Ovary (tissue), 9 donors: ENCODE measurements around the gene JPT2. TPM values are rescaled to one million over a fixed set of nuclear protein-coding genes. Genes with fewer than 3 reads are reported as not detected.

Source experiments
- DNase-seq, 5 donors: peaks; one replicate each; pipeline ENCODE4 v3.0.0-alpha.2; 2019 to 2020
- H3K27ac ChIP-seq, 2 donors: fragments of 200-600 bp; one replicate each; pipeline versions ENCODE4 v1.5.1 to v1.8.0; 2019 to 2022
- H3K27me3 ChIP-seq: fragments of 200-600 bp; one replicate; pipeline ENCODE4 v1.8.0; 2022
- H3K36me3 ChIP-seq: fragments of 200-600 bp; sonication (generic); one replicate; pipeline ENCODE4 v1.5.1; 2019
- H3K4me1 ChIP-seq: one replicate; pipeline ENCODE4 v1.8.1; 2013; ENCODE audit warnings: mild to moderate bottlenecking, moderate library complexity; ENCODE audit not compliant: insufficient read depth
- H3K4me3 ChIP-seq: fragments of 200-600 bp; sonication (generic); one replicate; pipeline ENCODE4 v1.5.1; 2017
- H3K9me3 ChIP-seq, 2 donors: fragments of 200-600 bp in 1 of 2; sonication (generic) in 1 of 2; one replicate each; pipeline versions ENCODE4 v1.5.1 to v1.8.1; 2013 to 2019; ENCODE audit warnings: mild to moderate bottlenecking in 1 of 2, moderate library complexity in 1 of 2
- EP300 ChIP-seq: sonication (generic); formaldehyde crosslinking; IDR thresholded peaks from one replicate; pipeline ENCODE4 v1.6.1; 2017; ENCODE audit warnings: antibody characterized with exemption
- POLR2A ChIP-seq: fragments of 450-650 bp; IDR thresholded peaks from one replicate; pipeline ENCODE4 v1.6.1; 2017; ENCODE audit warnings: antibody characterized with exemption, mild to moderate bottlenecking, moderate library complexity
- WGBS, 3 donors: extraction: QIAGEN DNeasy Blood & Tissue Kit in 1 of 3; methylation state at CpG; one replicate each; pipeline versions ENCODE4 v1.1.5 to v1.1.7; 2013 to 2017; 5-methylcytosine and 5-hydroxymethylcytosine counted together
- intact Hi-C, 4 donors: fragments of 100-400 bp; cut with DNase I; formaldehyde crosslinking; loops; one replicate each; pipeline versions ENCODE4 v1.11.0 to v1.15.1; 2022 to 2023
- polyA plus RNA-seq, 2 donors: library from polyadenylated mRNA; stranded (reverse); fragments of 200-250 nt in 1 of 2; fragments of 350-450 nt in 1 of 2; fragmentation: Illumina TruSeq in 1 of 2; extraction: RNeasy Lipid Tissue Mini Kit (QIAGEN cat#74804) in 1 of 2; gene quantifications; one replicate each; pipeline ENCODE4 v1.2.3, GENCODE V29; 2013 to 2014
- total RNA-seq, 7 donors: library from RNA; depleted of rRNA in 2 of 7; stranded (reverse); fragments of >200 nt in 2 of 7; fragmentation: NEBNext Ultra II Directional in 3 of 7; extraction: Animal tissue kit (Norgen Biotek cat#: 25700) in 3 of 7; gene quantifications; one replicate each; pipeline versions ENCODE4 v1.1.0 to v1.2.4, GENCODE V29; 2016 to 2023
- TF ChIP-seq, protein P1 (sequence below), 3 donors: fragments of 450-650 bp in 2 of 3; fragments of 200-600 bp in 1 of 3; IDR thresholded peaks; one replicate each; pipeline versions ENCODE4 v1.5.1 to v1.8.0; 2016 to 2022; ENCODE audit warnings: antibody characterized with exemption in 3 of 3, mild to moderate bottlenecking in 1 of 3
- donor health status: DM: no; HTN: no; CAD: no; lungs with moderate emphysema.
- donor health status: DM: no; HTN: no; CAD: no.
- donor health status: Bipolar disorder and iron deficiency.
- donor health status: DM: yes; HTN: yes; CAD: no.
- donor health status: DM: no; HTN: no; CAD: no.
- donor health status: DM: yes; HTN: yes; CAD: no.

JPT2 gene
- total and polyA plus RNA-seq, 9 donors: 14.4 to 51.8 (median 44.1) TPM

DNA sequence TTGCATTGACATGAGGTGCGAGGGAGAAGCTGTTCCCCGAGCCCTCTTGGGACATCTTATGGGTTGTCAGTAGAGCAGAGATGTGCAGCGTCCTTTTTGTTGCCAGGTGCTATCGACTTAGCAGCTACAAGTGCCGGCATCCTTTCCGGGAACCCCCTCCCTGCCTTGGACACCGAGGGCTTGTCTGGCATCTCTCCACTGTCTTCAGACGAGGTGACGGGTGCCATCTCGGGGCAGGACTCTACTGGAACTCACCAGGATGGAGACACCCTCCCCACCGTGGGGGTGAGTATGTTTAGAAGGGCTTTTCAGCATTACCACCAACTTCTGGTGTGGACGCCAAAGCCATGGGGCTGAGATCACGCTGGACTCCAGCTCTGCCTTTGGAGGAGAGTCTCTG lies 11.8 kb upstream of the JPT2 start:
- Histone ChIP-seq H3K4me1 (no peaks in the 10 kb centered on the region), H3K27ac (no peak overlapping the region), H3K4me3 (no peak overlapping the region), H3K36me3 (no peaks in the 10 kb centered on the region), H3K27me3 (no peaks in the 10 kb centered on the region), H3K9me3 (no peaks in the 10 kb centered on the region)
- intact Hi-C loops: no loop called here
- WGBS, 3 donors: 88 to 91% (median 91%) methylated on average over 13 of the region's 13 CpGs
- DNase-seq: no peak
- TF ChIP-seq POLR2A: no peak
- TF ChIP-seq EP300: no peak
- TF ChIP-seq, protein P1, sequence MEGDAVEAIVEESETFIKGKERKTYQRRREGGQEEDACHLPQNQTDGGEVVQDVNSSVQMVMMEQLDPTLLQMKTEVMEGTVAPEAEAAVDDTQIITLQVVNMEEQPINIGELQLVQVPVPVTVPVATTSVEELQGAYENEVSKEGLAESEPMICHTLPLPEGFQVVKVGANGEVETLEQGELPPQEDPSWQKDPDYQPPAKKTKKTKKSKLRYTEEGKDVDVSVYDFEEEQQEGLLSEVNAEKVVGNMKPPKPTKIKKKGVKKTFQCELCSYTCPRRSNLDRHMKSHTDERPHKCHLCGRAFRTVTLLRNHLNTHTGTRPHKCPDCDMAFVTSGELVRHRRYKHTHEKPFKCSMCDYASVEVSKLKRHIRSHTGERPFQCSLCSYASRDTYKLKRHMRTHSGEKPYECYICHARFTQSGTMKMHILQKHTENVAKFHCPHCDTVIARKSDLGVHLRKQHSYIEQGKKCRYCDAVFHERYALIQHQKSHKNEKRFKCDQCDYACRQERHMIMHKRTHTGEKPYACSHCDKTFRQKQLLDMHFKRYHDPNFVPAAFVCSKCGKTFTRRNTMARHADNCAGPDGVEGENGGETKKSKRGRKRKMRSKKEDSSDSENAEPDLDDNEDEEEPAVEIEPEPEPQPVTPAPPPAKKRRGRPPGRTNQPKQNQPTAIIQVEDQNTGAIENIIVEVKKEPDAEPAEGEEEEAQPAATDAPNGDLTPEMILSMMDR (IDR thresholded peaks at IDR 0.05): no peak

- Histone ChIP-seq H3K4me1 (no peaks in the 10 kb centered on the region), H3K36me3 (no peaks in the 10 kb centered on the region), H3K27me3 (no peaks in the 10 kb centered on the region), H3K9me3 (no peaks in the 10 kb centered on the region), H3K27ac (no peak overlapping the region), H3K4me3 (no peak overlapping the region)
- WGBS, 3 donors: 86 to 88% (median 88%) methylated on average over 7 to 8 of the region's 8 CpGs
- DNase-seq: no peak
- TF ChIP-seq POLR2A (no peak), EP300 (no peak)
- TF ChIP-seq, protein P1 (IDR thresholded peaks at IDR 0.05): no peak
- intact Hi-C loops: no loop called here
These were observed 10.8 kb upstream of the JPT2 start for GRCh38 chr16:1667271-1667670.

DNA sequence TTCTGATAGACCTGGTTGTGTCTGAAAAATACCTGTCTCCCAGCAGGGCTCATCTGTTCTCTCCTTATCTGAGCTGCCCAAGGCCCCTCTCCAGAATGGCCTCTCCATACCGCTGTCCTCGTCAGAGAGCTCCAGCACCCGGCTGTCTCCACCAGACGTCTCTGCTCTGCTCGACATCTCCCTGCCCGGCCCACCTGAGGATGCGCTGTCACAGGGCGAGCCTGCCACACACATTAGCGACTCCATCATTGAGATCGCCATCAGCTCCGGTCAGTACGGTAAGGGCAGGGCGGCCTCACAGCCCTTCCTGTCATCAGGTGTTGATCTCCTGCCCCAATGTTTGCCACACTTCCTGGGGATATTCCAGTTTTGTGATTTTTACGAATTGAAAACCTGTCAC lies 10.2 kb upstream of the JPT2 start:
- Histone ChIP-seq H3K9me3 (no peaks in the 10 kb centered on the region), H3K27me3 (no peaks in the 10 kb centered on the region), H3K4me1 (no peaks in the 10 kb centered on the region), H3K36me3 (no peaks in the 10 kb centered on the region), H3K27ac (no peak overlapping the region), H3K4me3 (no peak overlapping the region)
- TF ChIP-seq, protein P1 (IDR thresholded peaks at IDR 0.05): no peak
- TF ChIP-seq POLR2A (no peak), EP300 (no peak)
- DNase-seq: no peak
- WGBS, 3 donors: 90 to 95% (median 92%) methylated on average over 14 of the region's 14 CpGs
- intact Hi-C loops: no loop called here

- intact Hi-C loops: no loop called here
- no peaks in the 10 kb centered on the region for H3K9me3 ChIP-seq
- DNase-seq: no peak
- no peaks in the 10 kb centered on the region for H3K36me3 ChIP-seq
- TF ChIP-seq EP300 (no peak), POLR2A (no peak)
- TF ChIP-seq, protein P1 (IDR thresholded peaks at IDR 0.05): no peak
- no peak overlapping the region for H3K27ac ChIP-seq
- H3K4me3 ChIP-seq: no peak overlapping the region
- 93 to 95% (median 95%) methylated on average over 23 of the region's 23 CpGs for WGBS, 3 donors
- no peaks in the 10 kb centered on the region for H3K27me3 ChIP-seq
- no peaks in the 10 kb centered on the region for H3K4me1 ChIP-seq
These were observed 9.3 kb upstream of the JPT2 start for GRCh38 chr16:1668612-1669319.
